HCT116 (cell line): ENCODE data around the gene CD83. TPM values are rescaled to one million over a fixed set of nuclear protein-coding genes. Genes with fewer than 3 reads are reported as not detected.

Source experiments
- ATAC-seq: fragments of 200-7000 bp; cut with Tn5 transposase; 2 replicates; pipeline ENCODE4 v1.9.1; 2020; ENCODE audit warnings: mild to moderate bottlenecking, moderate library complexity
- BruUV-seq: library from RNA; stranded (reverse); fragments of 400-500 nt; replicated peaks from 2 replicates; lab custom pipeline; 2021; lab: Mats Ljungman, UMichigan
- CTCF ChIA-PET: fragments of 300-600 bp; sonication (Branson Sonifier 250); formaldehyde crosslinking; loops from one replicate; lab custom pipeline; 2021; ENCODE audit warnings: antibody characterized with exemption; lab: Charles Lee
- POLR2A ChIA-PET: fragments of 300-600, 350-600 bp; sonication (Branson Sonifier 250); formaldehyde crosslinking; loops from one replicate; lab custom pipeline; 2021; ENCODE audit warnings: antibody characterized with exemption; lab: Charles Lee
- RAD21 ChIA-PET, 2 experiments: fragments of 300-600 bp; sonication (Branson Sonifier 250); formaldehyde crosslinking; loops; one replicate each; lab custom pipeline; 2023; ENCODE audit warnings: low total read pairs in 2 of 2; ENCODE audit not compliant: uncharacterized antibody in 2 of 2, unreplicated experiment in 2 of 2, low non-redundant PET in 1 of 2; lab: Charles Lee
- DNase-seq: peaks from one replicate; pipeline ENCODE4 v3.0.0-alpha.2; 2010; ENCODE audit warnings: low read depth, low spot score
- H2AFZ ChIP-seq: fragments of 200-600 bp; shearing (Covaris generic), sonication (generic); 2 replicates; pipeline ENCODE4 v1.6.1; 2017; ENCODE audit warnings: low read depth, mixed run types, mixed read lengths, antibody characterized with exemption, low read length; ENCODE audit not compliant: poor library complexity, severe bottlenecking
- H3K27ac ChIP-seq: 2 replicates; pipeline ENCODE4 v1.5.1; 2012; ENCODE audit warnings: low read depth, low read length
- H3K27me3 ChIP-seq: fragments of 200-600 bp; sonication (generic); 2 replicates; pipeline ENCODE4 v1.6.1; 2016; ENCODE audit warnings: mixed run types, low read length, mixed read lengths; ENCODE audit not compliant: insufficient read depth
- H3K36me3 ChIP-seq, 2 experiments: fragments of 200-500 bp in 1 of 2; fragments of 200-600 bp in 1 of 2; sonication (Bioruptor generic) in 1 of 2; sonication (generic) in 1 of 2; 2 replicates each; pipeline versions ENCODE4 v1.5.1 to v1.6.1; 2014 to 2016; ENCODE audit warnings: low read length in 2 of 2, inconsistent platforms in 1 of 2, mixed read lengths in 1 of 2, mixed run types in 1 of 2; ENCODE audit not compliant: insufficient read depth in 2 of 2, control insufficient read depth in 1 of 2
- H3K4me1 ChIP-seq, 2 experiments: fragments of 200-600 bp in 1 of 2; sonication (generic) in 1 of 2; 2 replicates each; pipeline versions ENCODE4 v1.5.1 to v1.6.1; 2012 to 2017; ENCODE audit warnings: low read length in 2 of 2, inconsistent platforms in 1 of 2, mild to moderate bottlenecking in 1 of 2, mixed read lengths in 1 of 2, mixed run types in 1 of 2, moderate library complexity in 1 of 2; ENCODE audit not compliant: insufficient read depth in 2 of 2, control insufficient read depth in 1 of 2
- H3K4me2 ChIP-seq: fragments of 200-600 bp; sonication (generic); 2 replicates; pipeline ENCODE4 v1.6.1; 2017; ENCODE audit warnings: mixed run types, low read length, mixed read lengths
- H3K4me3 ChIP-seq, 2 experiments: fragments of 200-600 bp in 1 of 2; sonication (generic) in 1 of 2; replicated peaks in 1 of 2; 2 replicates each; pipeline ENCODE4 v1.5.1; 2011 to 2016; ENCODE audit warnings: low read length in 2 of 2, control low read depth in 1 of 2, low read depth in 1 of 2, mild to moderate bottlenecking in 1 of 2, mixed read lengths in 1 of 2, mixed run types in 1 of 2
- H3K79me2 ChIP-seq: fragments of 200-600 bp; sonication (generic); 2 replicates; pipeline ENCODE4 v1.6.1; 2017; ENCODE audit warnings: mild to moderate bottlenecking, mixed run types, low read length, moderate library complexity, mixed read lengths; ENCODE audit not compliant: insufficient read depth
- H3K9ac ChIP-seq: fragments of 200-600 bp; sonication (generic); 2 replicates; pipeline ENCODE4 v1.6.1; 2016; ENCODE audit warnings: low read length, mixed read lengths
- H3K9me2 ChIP-seq: fragments of 200-600 bp; sonication (generic), shearing (Covaris generic); 2 replicates; pipeline ENCODE4 v1.6.1; 2017; ENCODE audit warnings: mixed run types, mild to moderate bottlenecking, moderate library complexity; ENCODE audit not compliant: insufficient read depth
- H3K9me3 ChIP-seq, 2 experiments: fragments of 200-500 bp in 1 of 2; fragments of 200-600 bp in 1 of 2; sonication (Bioruptor generic) in 1 of 2; sonication (generic) in 1 of 2; 2 replicates each; pipeline ENCODE4 v1.6.1; 2014 to 2017; ENCODE audit warnings: low read length in 2 of 2, mixed read lengths in 2 of 2, inconsistent platforms in 1 of 2, low read depth in 1 of 2, mild to moderate bottlenecking in 1 of 2, mixed run types in 1 of 2, moderate library complexity in 1 of 2; ENCODE audit not compliant: control insufficient read depth in 1 of 2, insufficient read depth in 1 of 2
- H4K20me1 ChIP-seq: fragments of 200-600 bp; sonication (generic), shearing (Covaris generic); 2 replicates; pipeline ENCODE4 v1.6.1; 2017; ENCODE audit warnings: mixed run types, mild to moderate bottlenecking, moderate library complexity; ENCODE audit not compliant: insufficient read depth
- CTCF ChIP-seq, 3 experiments: fragments of 200-600 bp in 1 of 3; sonication (generic) in 1 of 3; IDR thresholded peaks in 2 of 3; conservative IDR thresholded peaks in 1 of 3; 2 replicates each; pipeline ENCODE4 v1.5.1; 2012 to 2017; ENCODE audit warnings: low read depth in 2 of 3, low read length in 2 of 3, antibody characterized with exemption in 1 of 3, borderline replicate concordance in 1 of 3, control low read depth in 1 of 3, mild to moderate bottlenecking in 1 of 3, mixed read lengths in 1 of 3, mixed run types in 1 of 3, moderate library complexity in 1 of 3; ENCODE audit not compliant: insufficient read depth in 1 of 3
- EZH2phosphoT487 ChIP-seq: fragments of 200-600 bp; IDR thresholded peaks from 2 replicates; pipeline ENCODE4 v1.6.1; 2018; ENCODE audit warnings: antibody characterized with exemption, borderline replicate concordance
- FOSL1 ChIP-seq: IDR thresholded peaks from 2 replicates; pipeline ENCODE4 v1.6.1; 2012; ENCODE audit warnings: low read depth
- JUND ChIP-seq: IDR thresholded peaks from 2 replicates; pipeline ENCODE4 v1.6.1; 2012
- POLR2A ChIP-seq: IDR thresholded peaks from 2 replicates; pipeline ENCODE4 v1.7.0; 2011; ENCODE audit warnings: borderline replicate concordance; ENCODE audit not compliant: insufficient read depth, insufficient read length; ENCODE audit errors: extremely low read depth
- SIN3A ChIP-seq: IDR thresholded peaks from 2 replicates; pipeline ENCODE4 v1.6.1; 2012; ENCODE audit warnings: low read depth
- TCF7L2 ChIP-seq: IDR thresholded peaks from 2 replicates; pipeline ENCODE4 v1.7.0; 2011; ENCODE audit warnings: borderline replicate concordance, inconsistent platforms; ENCODE audit not compliant: insufficient read depth, insufficient read length; ENCODE audit errors: extremely low read depth
- intact Hi-C: fragments of 100-400 bp; cut with micrococcal nuclease; formaldehyde crosslinking; loops from 2 replicates; pipeline ENCODE4 v1.10.0; 2022
- total RNA-seq: library from RNA; stranded (reverse); gene quantifications from one replicate; pipeline ENCODE4 v1.2.1, GENCODE V29; 2021; ENCODE audit not compliant: unreplicated experiment
- TF ChIP-seq, protein P1 (sequence below): IDR thresholded peaks from 2 replicates; pipeline ENCODE4 v1.6.1; 2012; ENCODE audit warnings: low read depth

The CD83 gene
- total RNA-seq, 1 experiment from 2014 or later, result 6.0 TPM

DNA sequence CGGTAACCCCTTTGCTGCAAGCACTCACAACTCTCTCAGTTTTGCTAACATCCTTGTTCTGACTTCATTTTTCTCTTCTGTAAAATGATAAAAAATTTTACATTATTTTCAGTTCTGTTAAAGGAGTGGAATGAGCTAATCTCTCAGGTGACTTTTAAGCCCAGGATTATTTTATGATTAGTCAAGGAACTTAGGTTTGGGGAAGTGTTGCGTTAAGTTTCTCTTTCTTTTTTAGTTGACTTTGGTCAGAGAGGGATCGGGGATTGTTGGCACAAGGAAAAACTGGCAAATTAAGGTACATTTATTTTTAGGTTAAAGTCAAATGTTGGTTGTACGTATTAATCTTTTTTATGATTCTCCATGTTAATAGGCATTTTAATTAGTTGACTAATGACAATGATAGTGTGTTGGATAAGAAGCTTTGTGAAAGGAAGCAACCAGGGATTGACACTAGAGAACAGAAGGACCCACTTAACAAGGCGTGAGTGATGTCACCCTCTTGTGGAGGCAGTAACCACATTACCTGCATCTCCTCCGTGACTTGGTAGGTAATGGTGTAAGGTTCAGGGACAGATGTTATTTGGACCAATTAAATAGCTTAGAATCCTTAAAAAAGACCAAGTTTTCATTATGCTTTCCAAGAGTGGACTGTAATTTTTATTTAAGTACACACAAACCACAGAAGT, 31.6 kb downstream of the CD83 start:
- no TSS peak for BruUV-seq
- Histone ChIP-seq H3K36me3 (no peaks in the 10 kb centered on the region), H2AFZ (no peak overlapping the region), H3K4me1 (no peaks in the 10 kb centered on the region), H3K9me2 (no peaks in the 10 kb centered on the region), H3K9me3 (no peaks in the 10 kb centered on the region), H3K27ac (no peak overlapping the region), H4K20me1 (no peaks in the 10 kb centered on the region), H3K4me2 (no peak overlapping the region), H3K27me3 (no peaks in the 10 kb centered on the region), H3K9ac (no peak overlapping the region), H3K79me2 (no peaks in the 10 kb centered on the region), H3K4me3 (no peak overlapping the region)
- intact Hi-C loops, result no loop called here
- TF ChIP-seq TCF7L2, result no peak
- TF ChIP-seq CTCF (IDR thresholded peaks at IDR 0.05 in 2 of 3, conservative IDR thresholded peaks at IDR 0.05 in 1 of 3; ENCODE audit: borderline replicate concordance in 1 of 3, insufficient read depth in 1 of 3, low read depth in 2 of 3, low read length in 2 of 3), result no peak
- no peak for TF ChIP-seq EZH2phosphoT487
- no peak for TF ChIP-seq FOSL1
- TF ChIP-seq, protein P1, sequence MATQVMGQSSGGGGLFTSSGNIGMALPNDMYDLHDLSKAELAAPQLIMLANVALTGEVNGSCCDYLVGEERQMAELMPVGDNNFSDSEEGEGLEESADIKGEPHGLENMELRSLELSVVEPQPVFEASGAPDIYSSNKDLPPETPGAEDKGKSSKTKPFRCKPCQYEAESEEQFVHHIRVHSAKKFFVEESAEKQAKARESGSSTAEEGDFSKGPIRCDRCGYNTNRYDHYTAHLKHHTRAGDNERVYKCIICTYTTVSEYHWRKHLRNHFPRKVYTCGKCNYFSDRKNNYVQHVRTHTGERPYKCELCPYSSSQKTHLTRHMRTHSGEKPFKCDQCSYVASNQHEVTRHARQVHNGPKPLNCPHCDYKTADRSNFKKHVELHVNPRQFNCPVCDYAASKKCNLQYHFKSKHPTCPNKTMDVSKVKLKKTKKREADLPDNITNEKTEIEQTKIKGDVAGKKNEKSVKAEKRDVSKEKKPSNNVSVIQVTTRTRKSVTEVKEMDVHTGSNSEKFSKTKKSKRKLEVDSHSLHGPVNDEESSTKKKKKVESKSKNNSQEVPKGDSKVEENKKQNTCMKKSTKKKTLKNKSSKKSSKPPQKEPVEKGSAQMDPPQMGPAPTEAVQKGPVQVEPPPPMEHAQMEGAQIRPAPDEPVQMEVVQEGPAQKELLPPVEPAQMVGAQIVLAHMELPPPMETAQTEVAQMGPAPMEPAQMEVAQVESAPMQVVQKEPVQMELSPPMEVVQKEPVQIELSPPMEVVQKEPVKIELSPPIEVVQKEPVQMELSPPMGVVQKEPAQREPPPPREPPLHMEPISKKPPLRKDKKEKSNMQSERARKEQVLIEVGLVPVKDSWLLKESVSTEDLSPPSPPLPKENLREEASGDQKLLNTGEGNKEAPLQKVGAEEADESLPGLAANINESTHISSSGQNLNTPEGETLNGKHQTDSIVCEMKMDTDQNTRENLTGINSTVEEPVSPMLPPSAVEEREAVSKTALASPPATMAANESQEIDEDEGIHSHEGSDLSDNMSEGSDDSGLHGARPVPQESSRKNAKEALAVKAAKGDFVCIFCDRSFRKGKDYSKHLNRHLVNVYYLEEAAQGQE, result no peak
- no peak for TF ChIP-seq POLR2A
- TF ChIP-seq SIN3A, result no peak
- no peak for TF ChIP-seq JUND
- ATAC-seq (no peak), DNase-seq (no peak)
- ChIA-PET CTCF (interaction anchor here (1.7 kb wide), 1 partner anchor 82 kb away, joined by 3 read pairs; no protein-coding TSS in a partner anchor), RAD21 (no interaction called here), POLR2A (no interaction called here)
